Psoas muscle (tissue), 8 donors: ENCODE results near the gene UBE2O. TPM values are rescaled to one million over a fixed set of nuclear protein-coding genes. Genes with fewer than 3 reads are reported as not detected.
"Not testable (repeated sequence)": the region's sequence is repeated elsewhere in the genome, so short reads cannot be mapped to it uniquely, and the experiment has no call there.

Experiments used
- ATAC-seq, 4 donors: fragments of 200-7000 bp; cut with Tn5 transposase; one replicate each; pipeline ENCODE4 v1.9.1; 2020; ENCODE audit warnings: moderate library complexity in 3 of 4, mild to moderate bottlenecking in 2 of 4
- DNase-seq, 2 donors: peaks; one replicate each; pipeline ENCODE4 v3.0.0-alpha.2; 2020
- H3K27ac ChIP-seq: fragments of 200-600 bp; one replicate; pipeline ENCODE4 v1.8.0; 2022
- H3K27me3 ChIP-seq, 3 donors: fragments of 200-600 bp in 1 of 3; one replicate each; pipeline versions ENCODE4 v1.6.1 to v1.8.0; 2013 to 2022; ENCODE audit warnings: low read length in 2 of 3, mild to moderate bottlenecking in 2 of 3, moderate library complexity in 1 of 3; ENCODE audit not compliant: insufficient read depth in 3 of 3
- H3K36me3 ChIP-seq, 2 donors: fragments of 200-600 bp in 1 of 2; one replicate each; pipeline versions ENCODE4 v1.6.1 to v1.8.0; 2013 to 2022; ENCODE audit warnings: low read depth in 1 of 2, mild to moderate bottlenecking in 1 of 2, moderate library complexity in 1 of 2; ENCODE audit not compliant: insufficient read depth in 1 of 2
- H3K4me1 ChIP-seq: fragments of 200-600 bp; one replicate; pipeline ENCODE4 v1.8.0; 2022
- H3K4me3 ChIP-seq: fragments of 200-600 bp; one replicate; pipeline ENCODE4 v1.8.0; 2022; ENCODE audit warnings: mild to moderate bottlenecking
- H3K9me3 ChIP-seq: fragments of 200-600 bp; one replicate; pipeline ENCODE4 v1.8.0; 2022
- WGBS, 3 donors: extraction: QIAGEN DNeasy Blood & Tissue Kit; methylation state at CpG; one replicate each; pipeline versions ENCODE4 v1.1.6 to v1.1.7; 2013; 5-methylcytosine and 5-hydroxymethylcytosine counted together
- intact Hi-C, 2 donors: fragments of 100-400 bp; cut with DNase I; formaldehyde crosslinking; loops; one replicate each; pipeline versions ENCODE4 v1.11.0 to v1.14.2; 2022
- polyA plus RNA-seq, 3 donors: library from polyadenylated mRNA; stranded (reverse); fragments of 200-250 nt; gene quantifications; one replicate each; pipeline ENCODE4 v1.2.3, GENCODE V29; 2013
- total RNA-seq, 4 donors: library from RNA; stranded (reverse); fragmentation: NEBNext Ultra II Directional in 2 of 4; extraction: Animal tissue kit (Norgen Biotek cat#: 25700) in 2 of 4; gene quantifications; one replicate each; pipeline versions ENCODE4 v1.2.1 to v1.2.4, GENCODE V29; 2021 to 2023
- TF ChIP-seq, protein P1 (sequence below): fragments of 200-600 bp; IDR thresholded peaks from one replicate; pipeline ENCODE4 v1.8.0; 2022; ENCODE audit warnings: antibody characterized with exemption
- donor health status: healthy with polysubstance abuse.
- donor health status: DM: no; HTN: no; CAD: no; lungs with moderate emphysema.
- donor health status: Bipolar disorder and iron deficiency.
- donor health status: healthy.
- donor health status: DM: yes; HTN: yes; CAD: no.
- donor health status: DM: no; HTN: no; CAD: no.
- donor health status: DM: no; HTN: no; CAD: no.
- donor health status: DM: yes; HTN: yes; CAD: no.

Gene UBE2O
- total and polyA plus RNA-seq, 7 donors, result 11.6 to 45.5 (median 37.3) TPM

DNA sequence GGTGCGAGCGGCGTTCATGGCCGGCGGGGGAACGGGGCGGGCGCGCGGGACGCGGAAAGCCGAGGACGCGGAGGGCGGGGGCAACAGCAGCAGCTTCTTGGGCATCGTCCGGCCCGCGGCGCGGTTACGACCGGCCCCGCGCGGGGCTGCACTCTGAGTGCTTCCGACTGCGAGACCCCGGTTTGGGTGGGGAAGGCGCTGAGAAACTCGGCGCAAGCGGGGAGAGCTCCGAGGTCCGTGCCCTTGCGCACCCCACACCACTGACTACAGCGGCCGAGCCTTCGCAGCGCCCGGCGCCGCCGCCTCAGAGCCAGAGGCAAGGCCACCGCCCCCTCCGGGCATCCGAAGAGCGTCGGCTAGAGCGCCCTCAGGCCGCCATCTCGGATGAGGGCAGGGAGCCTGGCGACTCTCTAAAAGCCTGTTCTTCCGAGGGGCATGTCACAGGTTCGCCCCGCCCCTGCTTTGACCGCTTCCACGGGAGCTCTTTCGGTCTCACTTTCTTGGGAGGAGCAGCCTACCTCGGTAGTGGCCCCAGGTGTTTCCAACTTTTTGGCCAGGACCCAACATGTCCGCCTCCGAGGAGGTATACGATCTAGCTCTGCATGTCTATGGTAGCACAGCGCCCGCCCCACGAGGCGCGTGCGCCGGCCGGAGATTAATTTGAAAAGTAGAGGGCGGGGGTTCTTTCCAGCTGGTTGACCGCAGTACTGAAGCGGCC lies 99.2 kb downstream of the UBE2O start, which contains the start of gene PRPSAP1:
PRPSAP1 (minus strand) TSS at position 318 of the 718 bp plus-strand sequence; CDS start at position 105, 213 bp downstream.
- peak; percentile 88 to 94 for DNase-seq
- 0 to 1% (median 1%) methylated on average over 30 to 75 of the region's 75 CpGs for WGBS, 3 donors
- TF ChIP-seq, protein P1, sequence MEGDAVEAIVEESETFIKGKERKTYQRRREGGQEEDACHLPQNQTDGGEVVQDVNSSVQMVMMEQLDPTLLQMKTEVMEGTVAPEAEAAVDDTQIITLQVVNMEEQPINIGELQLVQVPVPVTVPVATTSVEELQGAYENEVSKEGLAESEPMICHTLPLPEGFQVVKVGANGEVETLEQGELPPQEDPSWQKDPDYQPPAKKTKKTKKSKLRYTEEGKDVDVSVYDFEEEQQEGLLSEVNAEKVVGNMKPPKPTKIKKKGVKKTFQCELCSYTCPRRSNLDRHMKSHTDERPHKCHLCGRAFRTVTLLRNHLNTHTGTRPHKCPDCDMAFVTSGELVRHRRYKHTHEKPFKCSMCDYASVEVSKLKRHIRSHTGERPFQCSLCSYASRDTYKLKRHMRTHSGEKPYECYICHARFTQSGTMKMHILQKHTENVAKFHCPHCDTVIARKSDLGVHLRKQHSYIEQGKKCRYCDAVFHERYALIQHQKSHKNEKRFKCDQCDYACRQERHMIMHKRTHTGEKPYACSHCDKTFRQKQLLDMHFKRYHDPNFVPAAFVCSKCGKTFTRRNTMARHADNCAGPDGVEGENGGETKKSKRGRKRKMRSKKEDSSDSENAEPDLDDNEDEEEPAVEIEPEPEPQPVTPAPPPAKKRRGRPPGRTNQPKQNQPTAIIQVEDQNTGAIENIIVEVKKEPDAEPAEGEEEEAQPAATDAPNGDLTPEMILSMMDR, result peak; percentile 55
- Histone ChIP-seq H3K36me3 (no peaks in the 10 kb centered on the region), H3K9me3 (no peaks in the 10 kb centered on the region), H3K4me3 (peak within 1 kb of the TSS; percentile 90), H3K4me1 (peaks cover 11% of the 10 kb centered on the region), H3K27me3 (no peaks in the 10 kb centered on the region), H3K27ac (peak within 1 kb of the TSS; percentile 91)
- peak; percentile 97 to 99 (median 98) for ATAC-seq
- intact Hi-C loops, result no loop called here

DNA sequence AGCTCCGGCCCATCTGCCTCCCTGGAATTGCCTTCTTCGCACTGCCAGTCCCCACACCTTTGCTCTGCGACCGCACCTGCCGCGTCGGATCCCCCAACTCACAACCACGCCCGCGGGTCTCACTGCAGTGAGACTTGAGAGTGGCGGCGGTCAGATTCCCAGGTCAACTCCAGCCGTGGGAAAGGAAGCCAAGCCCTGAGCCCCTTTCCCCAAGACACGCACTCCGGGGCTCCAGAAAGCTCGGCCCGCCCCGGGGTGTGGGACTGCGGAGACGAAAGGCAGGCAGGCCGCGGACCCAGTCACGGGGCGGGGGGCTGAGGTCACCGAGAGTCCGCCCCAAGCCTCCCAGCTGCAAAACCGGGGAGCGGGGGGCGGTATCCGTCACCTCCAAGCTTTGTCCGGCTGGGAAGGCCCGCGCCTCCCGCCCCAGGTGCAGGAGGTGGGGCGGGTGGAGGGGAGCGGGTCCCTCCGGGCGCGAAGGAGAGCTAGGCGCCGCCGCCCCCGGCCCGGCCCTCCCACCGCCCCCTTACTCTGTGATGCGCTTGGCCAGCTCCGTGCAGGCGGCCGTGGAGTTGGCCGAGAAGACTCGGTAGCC lies 99.9 kb downstream of the UBE2O start:
- H3K4me1 ChIP-seq, result peaks cover 11% of the 10 kb centered on the region
- peak overlapping the region; percentile 91 for H3K27ac ChIP-seq
- no peaks in the 10 kb centered on the region for H3K9me3 ChIP-seq
- TF ChIP-seq, protein P1, result no peak
- intact Hi-C loops, result no loop called here
- peak; percentile 22 to 64 for DNase-seq
- WGBS, 3 donors, result 1% methylated on average over 31 to 51 of the region's 51 CpGs
- peaks cover 0 to 5% of the 10 kb centered on the region in 2 donors for H3K36me3 ChIP-seq
- peak overlapping the region; percentile 90 for H3K4me3 ChIP-seq
- peak in 3 of 4 donors; percentile 6 to 38 (median 31) for ATAC-seq
- H3K27me3 ChIP-seq, result no peaks in the 10 kb centered on the region

GRCh38 chr17:76351526-76352071 lies 101.4 kb downstream of the UBE2O start:
- ATAC-seq (no peak), DNase-seq (no peak)
- intact Hi-C loops, result no loop called here
- H3K36me3 ChIP-seq, result peaks cover 3 to 20% of the 10 kb centered on the region in 2 donors
- 85 to 87% (median 86%) methylated on average over 9 of the region's 9 CpGs for WGBS, 3 donors
- TF ChIP-seq, protein P1, result no peak
- H3K4me1 ChIP-seq, result peaks cover 11% of the 10 kb centered on the region
- H3K9me3 ChIP-seq, result no peaks in the 10 kb centered on the region
- H3K4me3 ChIP-seq, result no peak overlapping the region
- H3K27me3 ChIP-seq, result no peaks in the 10 kb centered on the region
- H3K27ac ChIP-seq, result no peak overlapping the region

DNA sequence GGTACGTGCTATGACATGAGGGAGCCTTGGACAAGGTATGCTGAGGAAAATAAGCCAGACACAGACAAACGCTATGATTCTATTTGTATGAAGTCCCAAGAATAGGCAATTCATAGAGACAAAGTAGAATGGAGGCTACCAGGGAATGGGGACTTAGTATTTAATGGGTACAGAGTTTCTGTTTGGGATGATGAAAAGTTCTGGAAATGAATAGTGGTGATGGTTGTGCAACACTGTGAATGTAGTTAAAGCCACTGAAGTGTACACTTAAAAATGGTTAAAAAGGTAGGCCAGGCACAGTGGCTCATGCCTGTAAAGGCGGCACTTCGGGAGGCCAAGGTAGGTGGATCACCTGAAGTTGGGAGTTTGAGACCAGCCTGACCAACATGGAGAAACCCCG lies 102.5 kb downstream of the UBE2O start:
- WGBS, 3 donors, result 95 to 98% (median 96%) methylated on average over 5 of the region's 5 CpGs
- intact Hi-C loops, result no loop called here

GRCh38 chr17:76346936-76347335 lies 106.0 kb downstream of the UBE2O start:
- intact Hi-C loops, H3K4me3 ChIP-seq, H3K27me3 ChIP-seq, ATAC-seq, DNase-seq, H3K27ac ChIP-seq, H3K9me3 ChIP-seq, H3K4me1 ChIP-seq: not testable (repeated sequence)
- WGBS, 3 donors, result 94 to 97% (median 95%) methylated on average over 11 of the region's 11 CpGs
- H3K36me3 ChIP-seq, result peaks cover 6 to 63% of the 10 kb centered on the region in 2 donors

More for the DNA sequence above, 102.5 kb downstream of the UBE2O start:
- no peak for DNase-seq
- Histone ChIP-seq H3K9me3 (no peaks in the 10 kb centered on the region), H3K4me1 (peaks cover 11% of the 10 kb centered on the region), H3K4me3 (no peak overlapping the region), H3K36me3 (peaks cover 6 to 31% of the 10 kb centered on the region in 2 donors), H3K27ac (no peak overlapping the region), H3K27me3 (no peaks in the 10 kb centered on the region)
- TF ChIP-seq, protein P1, result no peak
- ATAC-seq, result no peak
